ES-I3 (cell line): ENCODE measurements around the gene GPX8.

Experiments
- H3K36me3 ChIP-seq: 2 replicates; pipeline ENCODE4 v1.6.1; 2013; ENCODE audit warnings: mild to moderate bottlenecking, low read length, control low read depth, moderate library complexity; ENCODE audit not compliant: insufficient read depth
- H3K4me1 ChIP-seq: 2 replicates; pipeline ENCODE4 v1.6.1; 2013; ENCODE audit warnings: mild to moderate bottlenecking, control low read depth, low read length; ENCODE audit not compliant: insufficient read depth
- H3K9ac ChIP-seq: 2 replicates; pipeline ENCODE4 v1.6.1; 2013; ENCODE audit warnings: low read depth, mild to moderate bottlenecking, low read length, moderate library complexity
- H3K9me3 ChIP-seq: 2 replicates; pipeline ENCODE4 v1.6.1; 2013; ENCODE audit warnings: mild to moderate bottlenecking, low read length, moderate library complexity; ENCODE audit not compliant: control insufficient read depth, insufficient read depth

The GPX8 gene

DNA sequence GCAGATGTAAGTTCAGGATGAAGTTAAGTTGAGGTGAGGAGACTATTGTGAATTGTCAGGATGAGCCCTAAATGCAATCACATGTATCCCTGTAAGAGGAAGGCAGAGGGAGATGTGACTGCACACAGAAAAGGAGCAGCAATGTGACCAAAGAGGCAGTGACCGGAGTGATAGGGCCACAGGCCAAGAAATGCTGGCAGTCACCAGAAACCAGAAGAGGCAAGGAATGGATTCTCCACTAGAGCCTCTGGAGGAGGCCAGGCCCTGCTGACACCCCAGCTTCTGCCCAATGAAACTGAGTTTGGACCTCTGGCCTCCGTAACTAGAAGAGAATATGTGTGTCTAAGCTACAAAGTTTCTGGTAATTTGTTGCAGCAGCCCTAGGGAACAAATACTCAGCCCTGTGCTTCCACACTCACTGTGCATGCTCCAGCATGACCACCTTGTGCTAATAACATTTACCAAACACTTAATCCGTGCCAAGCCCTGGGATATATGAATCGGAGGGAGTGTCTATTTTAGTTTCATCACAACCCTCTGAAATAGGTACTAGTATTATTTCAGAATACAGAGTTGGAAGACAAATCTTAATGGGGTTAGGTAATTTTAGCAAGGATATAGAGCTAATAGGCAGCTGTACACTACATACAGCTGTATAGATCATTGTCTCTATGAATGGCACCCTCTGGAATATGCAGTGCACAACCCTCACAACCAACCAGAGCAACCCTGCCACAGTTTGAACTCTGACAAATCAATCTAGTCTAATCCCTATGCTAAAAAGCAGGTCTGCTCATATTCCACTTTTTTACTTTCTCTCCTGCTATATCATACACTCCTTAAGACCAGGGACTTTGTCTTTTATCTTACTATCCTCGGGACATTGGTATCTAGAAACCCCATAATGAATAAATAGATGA lies 7.8 kb upstream of the GPX8 start:
- no peak overlapping the region for H3K9ac ChIP-seq
- H3K36me3 ChIP-seq, result no peaks in the 10 kb centered on the region
- H3K9me3 ChIP-seq, result no peaks in the 10 kb centered on the region
- H3K4me1 ChIP-seq, result no peaks in the 10 kb centered on the region

DNA sequence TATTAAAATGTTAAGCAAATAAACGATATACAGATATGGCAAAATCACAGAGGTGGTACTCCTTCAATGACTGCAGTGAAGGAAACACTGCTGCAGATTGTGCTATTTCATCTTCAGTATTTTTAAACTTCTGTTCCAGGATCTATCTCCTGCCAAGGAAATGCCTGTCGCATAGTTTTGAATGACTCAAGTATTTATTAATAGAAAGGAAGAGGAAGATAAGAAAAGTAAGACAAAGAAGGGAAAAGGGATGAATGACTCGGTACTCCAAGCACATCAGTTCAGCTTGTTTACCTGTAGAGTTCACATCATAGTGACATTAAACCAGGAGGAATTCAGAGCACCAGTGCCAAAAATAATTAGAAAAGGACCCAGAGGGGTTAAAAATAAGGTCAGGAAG lies 5.1 kb upstream of the GPX8 start:
- no peaks in the 10 kb centered on the region for H3K9me3 ChIP-seq
- H3K4me1 ChIP-seq, result no peaks in the 10 kb centered on the region
- H3K36me3 ChIP-seq, result no peaks in the 10 kb centered on the region
- no peak overlapping the region for H3K9ac ChIP-seq

DNA sequence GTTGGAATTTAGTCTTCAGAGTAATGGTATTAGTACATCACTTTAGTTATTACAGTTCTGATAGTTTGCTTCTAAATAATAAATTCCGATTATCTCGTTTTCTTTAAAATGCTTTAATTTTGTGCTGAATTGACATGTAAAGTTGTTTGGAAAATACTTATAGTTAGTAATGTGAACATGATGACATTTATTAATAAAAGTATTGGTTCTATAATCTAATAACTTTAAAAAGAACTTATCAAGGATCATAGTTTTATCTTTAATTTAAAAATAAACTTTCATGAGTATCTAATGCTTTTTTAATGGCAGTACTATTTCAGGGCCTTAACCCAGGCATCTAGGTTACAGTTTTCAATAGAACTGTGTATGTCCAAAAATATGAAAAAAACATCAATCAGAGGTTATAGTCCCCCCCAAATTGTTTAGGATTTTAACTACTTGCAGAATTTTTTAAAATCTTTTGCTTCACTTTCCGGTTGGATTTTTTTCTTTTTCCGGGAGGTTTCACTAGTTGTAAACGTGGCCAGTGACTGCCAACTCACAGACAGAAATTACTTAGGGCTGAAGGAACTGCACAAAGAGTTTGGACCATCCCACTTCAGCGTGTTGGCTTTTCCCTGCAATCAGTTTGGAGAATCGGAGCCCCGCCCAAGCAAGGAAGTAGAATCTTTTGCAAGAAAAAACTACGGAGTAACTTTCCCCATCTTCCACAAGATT lies 680 bp downstream of the GPX8 start:
- Histone ChIP-seq H3K36me3 (peaks cover 4% of the 10 kb centered on the region), H3K9ac (peak overlapping the region; percentile 92), H3K9me3 (no peaks in the 10 kb centered on the region), H3K4me1 (no peaks in the 10 kb centered on the region)

DNA sequence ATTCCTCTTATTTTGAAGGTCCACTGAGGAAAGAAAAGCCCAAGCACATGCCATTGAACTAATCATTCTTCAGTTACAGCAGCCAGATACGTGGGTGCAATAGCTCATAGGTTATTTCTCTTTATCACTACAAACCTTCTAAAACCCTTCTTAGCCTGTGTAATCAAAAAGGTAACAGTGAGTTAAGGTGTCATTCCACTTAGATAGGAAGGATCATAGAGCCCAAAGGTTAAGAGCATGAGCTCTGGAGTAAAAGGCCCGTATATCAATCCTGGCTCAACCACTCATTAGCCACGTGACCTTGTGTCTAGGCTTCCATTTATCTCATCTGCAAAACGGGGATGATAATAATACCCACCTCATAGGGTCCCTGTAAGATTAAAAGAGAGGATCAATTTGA lies 2.7 kb downstream of the GPX8 start:
- H3K9ac ChIP-seq, result no peak overlapping the region
- peaks cover 4% of the 10 kb centered on the region for H3K36me3 ChIP-seq
- H3K9me3 ChIP-seq, result no peaks in the 10 kb centered on the region
- no peaks in the 10 kb centered on the region for H3K4me1 ChIP-seq

DNA sequence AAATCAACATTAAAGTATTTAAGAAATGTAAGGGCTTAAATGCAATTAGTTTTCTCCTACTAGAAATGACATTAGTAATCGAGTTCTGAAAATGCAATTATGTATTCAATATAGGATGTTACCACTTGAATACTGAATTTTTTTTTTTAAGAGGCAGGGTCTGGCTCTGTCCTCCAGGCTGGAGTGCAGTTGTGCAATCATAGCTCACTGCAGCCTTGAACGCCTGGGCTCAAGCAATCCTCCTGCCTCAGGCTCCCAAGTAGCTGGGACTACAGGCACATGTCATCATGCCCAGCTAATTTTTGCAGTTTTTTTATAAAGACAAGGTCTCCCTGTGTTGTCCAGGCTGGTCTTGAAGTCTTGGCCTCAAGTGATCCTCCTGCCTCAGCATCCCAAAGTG lies 11.5 kb downstream of the GPX8 start:
- Histone ChIP-seq H3K4me1 (no peaks in the 10 kb centered on the region), H3K36me3 (no peaks in the 10 kb centered on the region; the same call in 1 of the 2 replicates), H3K9me3 (no peaks in the 10 kb centered on the region), H3K9ac (no peak overlapping the region)

DNA sequence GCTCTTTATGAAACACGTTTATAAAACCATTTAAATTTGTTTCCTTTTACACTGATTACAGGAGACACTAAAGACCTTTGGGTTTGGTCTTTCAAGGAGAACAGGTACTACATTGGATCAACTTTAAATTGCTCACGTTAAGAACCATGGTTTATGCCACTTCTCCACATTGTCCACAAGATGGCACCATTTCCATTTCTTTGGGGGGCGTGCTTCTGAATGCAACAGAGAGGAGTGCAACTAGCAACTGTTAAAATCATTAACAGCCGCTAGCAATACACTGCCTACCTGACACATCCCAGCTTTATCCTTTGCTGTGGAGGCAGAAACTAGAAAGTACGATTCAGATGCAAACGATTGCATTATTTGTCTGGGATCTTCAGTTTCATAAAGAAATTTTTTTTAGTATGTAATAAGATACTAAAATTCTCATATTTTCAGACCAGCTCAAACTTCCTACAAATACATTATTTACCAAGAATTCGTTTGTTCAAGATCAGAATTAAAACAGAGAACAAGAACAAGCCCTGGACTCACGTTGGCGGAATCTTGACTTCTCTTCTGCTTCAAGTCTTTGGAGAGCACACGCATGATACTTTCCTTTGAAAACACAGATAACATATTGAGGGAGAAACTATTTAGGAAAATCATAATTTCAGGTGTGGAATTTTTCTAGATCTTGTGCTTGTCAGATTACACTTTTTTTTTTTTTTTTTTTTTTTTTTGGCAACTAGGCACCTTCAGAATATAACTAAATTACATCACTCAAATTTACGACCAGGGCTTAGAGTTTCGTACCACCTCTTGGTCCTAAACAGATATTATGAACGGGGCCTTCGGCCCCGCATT lies 12.3 kb downstream of the GPX8 start:
- Histone ChIP-seq H3K9ac (peak overlapping the region; percentile 41; the same call in 1 of the 2 replicates), H3K36me3 (no peaks in the 10 kb centered on the region; the same call in 1 of the 2 replicates), H3K9me3 (no peaks in the 10 kb centered on the region), H3K4me1 (no peaks in the 10 kb centered on the region)

DNA sequence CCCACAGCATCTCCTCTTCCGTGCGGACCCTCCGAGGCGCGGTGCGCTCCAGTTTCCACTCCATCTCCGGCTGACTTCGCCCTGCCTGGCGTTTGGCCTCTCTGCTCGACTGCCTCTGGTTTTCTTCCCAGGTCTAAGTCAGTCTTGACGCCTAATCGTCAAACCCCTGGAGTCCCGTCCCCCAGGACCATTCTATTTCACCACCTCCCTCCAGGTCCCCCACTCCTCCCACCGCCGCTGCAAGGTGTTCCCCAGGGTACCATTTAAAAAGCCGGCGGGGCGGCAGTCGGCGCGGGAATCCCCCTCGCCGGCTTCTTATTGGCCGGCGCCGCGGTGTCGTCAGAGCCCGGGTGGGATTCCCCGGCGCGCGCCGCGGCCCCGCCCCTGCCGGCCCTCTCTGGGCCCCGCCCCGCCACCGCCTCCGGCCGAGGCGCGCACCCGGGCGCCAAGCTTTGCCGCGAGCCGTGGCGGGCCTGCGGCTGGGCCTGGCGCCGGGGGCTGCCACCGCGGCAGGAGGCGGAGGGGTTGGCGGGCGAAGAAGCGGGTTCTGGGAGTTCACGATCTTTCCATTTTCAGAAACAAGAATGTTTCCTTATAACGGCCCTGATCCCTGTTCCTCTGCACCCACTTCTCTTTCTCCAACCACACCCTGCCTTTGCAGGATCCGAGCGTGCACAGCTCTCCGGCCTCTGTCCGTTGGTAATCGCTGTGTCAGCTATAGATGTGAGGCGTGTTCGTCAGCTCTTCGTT lies 13.1 kb downstream of the GPX8 start, which contains the start of gene CDC20B:
Gene CDC20B (minus strand): TSS at position 241 of the 750 bp plus-strand sequence. CDS start 177 bp downstream, at position 64.
- Histone ChIP-seq H3K4me1 (no peaks in the 10 kb centered on the region), H3K9me3 (no peaks in the 10 kb centered on the region), H3K9ac (peak within 1 kb of the TSS; percentile 54; the same call in 1 of the 2 replicates), H3K36me3 (no peaks in the 10 kb centered on the region)

DNA sequence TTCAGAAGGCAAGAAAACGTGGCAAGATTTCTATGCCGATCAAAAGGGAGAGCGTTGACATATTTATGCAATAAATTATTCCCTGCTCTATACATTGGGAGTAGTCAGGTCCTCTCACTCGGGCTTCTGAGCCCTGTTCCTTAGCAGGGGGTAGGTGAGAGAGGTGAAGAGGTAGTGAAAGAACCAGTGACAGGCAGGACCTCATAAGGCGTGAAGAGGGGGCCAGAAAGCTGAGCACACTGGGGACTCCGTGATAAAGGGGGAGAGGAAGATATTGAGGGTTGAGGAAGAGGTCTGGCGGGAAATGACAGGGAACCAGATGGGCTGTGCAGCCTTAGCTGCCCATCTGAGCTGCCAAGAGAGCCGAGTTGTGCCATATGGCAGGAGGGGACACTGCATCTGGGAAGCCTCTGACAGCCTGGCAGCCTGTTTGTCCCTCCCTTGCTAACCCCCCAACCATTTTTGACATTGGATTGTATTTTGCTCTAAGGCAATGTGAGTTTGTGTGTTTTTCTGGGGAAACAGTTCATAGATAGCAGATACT lies 13.8 kb downstream of the GPX8 start:
- H3K36me3 ChIP-seq, result no peaks in the 10 kb centered on the region
- H3K4me1 ChIP-seq, result no peaks in the 10 kb centered on the region
- H3K9me3 ChIP-seq, result no peaks in the 10 kb centered on the region
- H3K9ac ChIP-seq, result peak overlapping the region; percentile 54; the same call in 1 of the 2 replicates

DNA sequence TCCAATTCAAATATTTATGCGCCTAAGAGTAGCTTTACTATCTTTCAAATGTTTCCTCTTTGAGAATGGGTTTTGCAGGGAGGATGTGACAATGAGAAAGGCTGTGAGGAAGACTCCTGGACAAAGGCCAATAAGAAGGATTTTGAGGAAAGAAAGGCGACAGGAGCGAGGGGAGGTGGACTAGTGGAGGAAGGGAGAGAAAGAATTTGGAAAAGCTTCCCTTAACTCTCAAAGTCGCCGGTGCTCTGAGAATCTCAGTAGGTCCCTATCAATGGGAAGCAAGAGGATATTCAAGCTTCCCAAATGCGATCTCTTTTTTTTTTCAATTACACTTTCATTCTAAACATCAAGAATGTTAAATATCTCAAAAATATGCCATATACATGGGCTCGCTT lies 15.8 kb downstream of the GPX8 start:
- Histone ChIP-seq H3K9me3 (no peaks in the 10 kb centered on the region), H3K36me3 (no peaks in the 10 kb centered on the region), H3K4me1 (no peaks in the 10 kb centered on the region), H3K9ac (peak overlapping the region; percentile 62; the same call in 1 of the 2 replicates)

DNA sequence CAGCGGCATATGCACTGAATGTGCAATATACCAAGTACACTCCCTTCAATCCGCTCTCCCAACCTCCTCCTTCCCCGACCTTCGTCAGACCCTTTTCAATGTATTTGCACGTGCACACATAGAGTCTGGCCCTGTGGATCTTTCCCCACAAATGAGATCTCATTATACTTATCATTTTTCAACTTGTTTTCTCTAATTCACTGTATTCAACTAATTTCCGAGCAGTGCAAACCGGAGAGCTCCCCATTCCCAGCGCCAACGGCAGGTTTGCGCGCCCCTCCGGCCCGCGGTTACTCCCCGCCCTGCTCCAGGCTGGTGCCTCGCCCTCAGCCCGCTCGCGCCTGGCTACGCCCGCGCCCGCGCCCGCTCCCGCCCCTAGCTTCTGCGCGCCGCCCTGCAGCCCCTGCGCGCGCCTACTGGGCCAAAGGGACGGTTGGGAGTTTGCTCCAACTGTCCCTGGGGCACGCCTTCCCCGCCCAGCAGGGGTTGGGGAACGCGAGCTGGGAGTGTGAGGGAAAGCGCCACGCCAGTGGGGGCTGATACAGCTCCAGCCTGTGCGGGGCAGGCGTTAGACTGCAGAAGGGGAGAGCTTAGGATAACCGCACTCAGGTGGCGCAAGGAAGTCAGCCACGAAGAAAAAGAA lies 16.3 kb downstream of the GPX8 start:
- no peaks in the 10 kb centered on the region for H3K36me3 ChIP-seq
- no peaks in the 10 kb centered on the region for H3K4me1 ChIP-seq
- H3K9ac ChIP-seq, result peak overlapping the region; percentile 62; the same call in 1 of the 2 replicates
- H3K9me3 ChIP-seq, result no peaks in the 10 kb centered on the region

DNA sequence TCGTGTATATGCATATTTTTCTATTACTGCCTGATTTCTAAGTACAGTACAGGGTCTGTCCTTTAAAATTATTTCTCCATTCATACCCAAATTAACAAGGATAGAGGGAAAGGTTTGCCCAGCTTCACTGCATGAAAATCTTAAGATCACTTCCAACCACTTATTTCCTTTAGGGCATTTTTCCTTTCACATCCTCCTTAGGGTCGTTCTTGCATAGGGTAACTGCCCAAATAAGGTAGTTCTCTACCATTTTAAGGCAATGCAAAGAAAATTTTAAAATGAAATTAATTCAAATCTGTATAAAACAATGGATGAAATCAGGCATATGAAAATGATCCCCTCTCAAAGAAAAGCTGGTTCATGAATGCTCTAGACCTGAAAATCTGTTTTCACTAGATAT lies 17.1 kb downstream of the GPX8 start:
- H3K9me3 ChIP-seq, result no peaks in the 10 kb centered on the region

DNA sequence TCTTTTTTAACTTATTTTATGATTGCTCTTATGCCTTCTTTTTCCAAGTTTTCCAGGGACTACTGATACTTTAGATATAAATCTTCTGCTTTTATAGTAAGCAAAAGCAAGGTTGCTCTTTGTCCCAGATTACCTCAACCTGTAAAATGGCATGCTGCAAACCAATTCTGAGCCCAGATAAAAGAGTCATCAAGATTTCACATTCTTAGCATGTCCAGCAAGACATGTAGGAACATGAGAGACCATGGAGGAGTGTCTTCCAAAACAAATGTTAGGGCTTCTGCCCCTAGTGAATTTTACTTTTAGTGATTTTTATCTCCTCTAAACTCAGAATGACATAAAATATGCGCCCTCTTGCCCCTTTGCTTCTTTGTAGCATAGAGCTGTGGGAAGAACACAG lies 20.0 kb downstream of the GPX8 start:
- Histone ChIP-seq H3K36me3 (no peaks in the 10 kb centered on the region), H3K4me1 (no peaks in the 10 kb centered on the region), H3K9ac (no peak overlapping the region), H3K9me3 (no peaks in the 10 kb centered on the region)

More for the DNA sequence above, 17.1 kb downstream of the GPX8 start:
- Histone ChIP-seq H3K4me1 (no peaks in the 10 kb centered on the region), H3K9ac (peak overlapping the region; percentile 62; the same call in 1 of the 2 replicates), H3K36me3 (no peaks in the 10 kb centered on the region)

DNA sequence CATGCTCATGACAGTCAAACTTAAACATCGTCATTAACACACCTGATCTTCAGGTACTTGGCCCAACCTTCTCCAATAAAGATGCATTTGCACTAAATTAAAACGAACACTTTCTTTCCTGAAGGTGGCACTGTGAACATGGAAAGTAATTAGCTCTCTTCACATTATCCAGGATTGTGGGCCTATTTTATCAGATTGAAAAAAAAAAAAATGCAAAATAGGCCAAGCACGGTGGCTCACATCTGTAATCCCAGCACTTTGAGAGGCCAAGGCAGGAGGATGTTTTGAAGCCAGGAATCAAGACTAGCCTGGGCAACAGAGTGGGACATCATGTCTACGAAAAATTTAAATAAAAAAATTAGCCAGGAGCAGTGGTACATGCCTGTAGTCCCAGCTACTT lies 27.4 kb downstream of the GPX8 start:
- no peaks in the 10 kb centered on the region for H3K36me3 ChIP-seq
- H3K4me1 ChIP-seq, result no peaks in the 10 kb centered on the region

More for the DNA sequence above, 27.4 kb downstream of the GPX8 start:
- Histone ChIP-seq H3K9me3 (no peaks in the 10 kb centered on the region), H3K9ac (no peak overlapping the region)
